Measurements from ENCODE around the gene CLDN24. TPM values are rescaled to one million over a fixed set of nuclear protein-coding genes. Genes with fewer than 3 reads are reported as not detected.

CLDN24 gene
- total RNA-seq, 1 donor from 2014 or later, result not detected

GRCh38 chr4:183320211-183321059 is 1.8 kb downstream of the CLDN24 start, which contains the start of gene CLDN22:
TSS of gene CLDN22 (minus strand) at chr4:183320276. CDS start at chr4:183320218, 58 bp downstream.
- DNase-seq, result no peak

GRCh38 chr4:183318656-183319055 is 3.6 kb downstream of the CLDN24 start:
- DNase-seq, result no peak

GRCh38 chr4:183314806-183315205 is 7.4 kb downstream of the CLDN24 start:
- DNase-seq, result no peak

- no peak for DNase-seq
Observed at GRCh38 chr4:183314336-183314735, 7.9 kb downstream of the CLDN24 start.

GRCh38 chr4:183312841-183313240 is 9.4 kb downstream of the CLDN24 start:
- no peak for DNase-seq

GRCh38 chr4:183306811-183307210 is 15.4 kb downstream of the CLDN24 start:
- no peak for DNase-seq

- DNase-seq, result no peak
Observed at GRCh38 chr4:183304538-183304937, 17.7 kb downstream of the CLDN24 start.

GRCh38 chr4:183304067-183304466 is 18.2 kb downstream of the CLDN24 start:
- DNase-seq, result no peak

- DNase-seq, result no peak
Observed at GRCh38 chr4:183303301-183303700, 18.9 kb downstream of the CLDN24 start.

GRCh38 chr4:183300655-183301054 is 21.6 kb downstream of the CLDN24 start:
- DNase-seq, result peak; percentile 59

- DNase-seq, result peak; percentile 59
Observed at GRCh38 chr4:183300070-183300469, 22.2 kb downstream of the CLDN24 start.

- peak; percentile 52 for DNase-seq
Observed at GRCh38 chr4:183299464-183299863, 22.8 kb downstream of the CLDN24 start.

- no peak for DNase-seq
Observed at GRCh38 chr4:183297675-183298074, 24.6 kb downstream of the CLDN24 start.

- no peak for DNase-seq
Observed at GRCh38 chr4:183295711-183296110, 26.5 kb downstream of the CLDN24 start.

GRCh38 chr4:183291070-183291469 is 31.2 kb downstream of the CLDN24 start:
- DNase-seq, result no peak

- DNase-seq, result no peak
Observed at GRCh38 chr4:183289688-183290087, 32.5 kb downstream of the CLDN24 start.

- no peak for DNase-seq
Observed at GRCh38 chr4:183288955-183289354, 33.3 kb downstream of the CLDN24 start.

GRCh38 chr4:183287677-183288076 is 34.5 kb downstream of the CLDN24 start:
- no peak for DNase-seq

- DNase-seq, result no peak
Observed at GRCh38 chr4:183287309-183287659, 34.9 kb downstream of the CLDN24 start.

GRCh38 chr4:183286590-183287308 is 35.5 kb downstream of the CLDN24 start:
- DNase-seq, result no peak

- DNase-seq, result no peak
Observed at GRCh38 chr4:183285886-183286285, 36.3 kb downstream of the CLDN24 start.

GRCh38 chr4:183284965-183285364 is 37.3 kb downstream of the CLDN24 start:
- no peak for DNase-seq

- no peak for DNase-seq
Observed at GRCh38 chr4:183284258-183284785, 37.9 kb downstream of the CLDN24 start.

GRCh38 chr4:183276106-183276505 is 46.1 kb downstream of the CLDN24 start:
- DNase-seq, result no peak

Data from dermis blood vessel endothelial cell (primary cell).